CD14-positive monocyte (primary cell): ENCODE data around the gene OBSCN. TPM values are rescaled to one million over a fixed set of nuclear protein-coding genes. Genes with fewer than 3 reads are reported as not detected.

Experiments used
- DNase-seq, 3 donors: peaks; one replicate each; pipeline ENCODE4 v3.0.0-alpha.2; 2011 to 2022
- H2AFZ ChIP-seq: 2 replicates; pipeline ENCODE4 v1.6.0; 2012; ENCODE audit warnings: mild to moderate bottlenecking, low read depth, low read length, inconsistent platforms; ENCODE audit not compliant: insufficient read depth, poor library complexity, severe bottlenecking
- H3K27ac ChIP-seq, 2 donors: 1 replicate in 1 of 2; 2 replicates in 1 of 2; pipeline ENCODE4 v1.5.1; 2012 to 2013; ENCODE audit warnings: low read length in 2 of 2, control low read depth in 1 of 2, inconsistent platforms in 1 of 2, low read depth in 1 of 2, mild to moderate bottlenecking in 1 of 2
- H3K27me3 ChIP-seq, 2 donors: one replicate each; pipeline versions ENCODE4 v1.6.0 to v1.6.1; 2011 to 2013; ENCODE audit warnings: low read length in 2 of 2; ENCODE audit not compliant: control insufficient read depth in 2 of 2, insufficient read depth in 2 of 2
- H3K36me3 ChIP-seq, 2 donors: replicated peaks in 1 of 2; 1 replicate in 1 of 2; 2 replicates in 1 of 2; pipeline versions ENCODE4 v1.5.1 to v1.6.1; 2012 to 2013; ENCODE audit warnings: low read length in 2 of 2, control low read depth in 1 of 2, inconsistent platforms in 1 of 2, mild to moderate bottlenecking in 1 of 2; ENCODE audit not compliant: insufficient read depth in 2 of 2, control insufficient read depth in 1 of 2
- H3K4me1 ChIP-seq, 2 donors: 1 replicate in 1 of 2; 2 replicates in 1 of 2; pipeline versions ENCODE4 v1.5.1 to v1.6.1; 2012 to 2013; ENCODE audit warnings: low read length in 2 of 2, control low read depth in 1 of 2, inconsistent platforms in 1 of 2, mild to moderate bottlenecking in 1 of 2, moderate library complexity in 1 of 2; ENCODE audit not compliant: insufficient read depth in 2 of 2, control insufficient read depth in 1 of 2
- H3K4me2 ChIP-seq: replicated peaks from 2 replicates; pipeline ENCODE3; 2012; ENCODE audit warnings: low read length, moderate library complexity, mild to moderate bottlenecking; ENCODE audit not compliant: poor library complexity, severe bottlenecking; ENCODE audit errors: extremely low read depth
- H3K4me3 ChIP-seq, 3 experiments: fragments of 200-600 bp in 1 of 3; sonication (generic) in 1 of 3; replicated peaks in 1 of 3; 1 replicate in 2 of 3; 2 replicates in 1 of 3; pipeline ENCODE4 v1.5.1; 2011 to 2013; ENCODE audit warnings: low read length in 3 of 3, mild to moderate bottlenecking in 3 of 3, control low read depth in 2 of 3, low read depth in 2 of 3, inconsistent platforms in 1 of 3, moderate library complexity in 1 of 3
- H3K79me2 ChIP-seq: 2 replicates; pipeline ENCODE4 v1.6.0; 2012; ENCODE audit warnings: mild to moderate bottlenecking, control low read depth, inconsistent platforms, low read length, moderate library complexity; ENCODE audit not compliant: insufficient read depth
- H3K9ac ChIP-seq: 2 replicates; pipeline ENCODE4 v1.6.0; 2017; ENCODE audit warnings: low read length, mild to moderate bottlenecking; ENCODE audit not compliant: insufficient read depth, poor library complexity, severe bottlenecking
- H3K9me3 ChIP-seq, 2 donors: replicated peaks in 1 of 2; 1 replicate in 1 of 2; 2 replicates in 1 of 2; pipeline versions ENCODE4 v1.5.1 to v1.6.1; 2012 to 2013; ENCODE audit warnings: low read length in 2 of 2, control low read depth in 1 of 2; ENCODE audit not compliant: control insufficient read depth in 1 of 2, insufficient read depth in 1 of 2
- H4K20me1 ChIP-seq: 2 replicates; pipeline ENCODE4 v1.6.0; 2012; ENCODE audit warnings: mild to moderate bottlenecking, low read length, control low read depth, moderate library complexity; ENCODE audit not compliant: insufficient read depth
- H3K27ac Mint-ChIP-seq, 7 donors: one replicate each; pipeline ENCODE4 v1.8.0; 2020; ENCODE audit warnings: mild to moderate bottlenecking in 7 of 7, mixed read lengths in 7 of 7, moderate library complexity in 6 of 7, inconsistent platforms in 2 of 7
- H3K27me3 Mint-ChIP-seq, 3 donors: one replicate each; pipeline ENCODE4 v1.8.0; 2021 to 2022; ENCODE audit warnings: low read depth in 3 of 3, mild to moderate bottlenecking in 3 of 3, mixed read lengths in 3 of 3, moderate library complexity in 3 of 3, inconsistent platforms in 1 of 3
- H3K36me3 Mint-ChIP-seq, 2 donors: one replicate each; pipeline ENCODE4 v1.8.0; 2020; ENCODE audit warnings: mixed read lengths in 2 of 2, inconsistent platforms in 1 of 2, mild to moderate bottlenecking in 1 of 2
- H3K4me1 Mint-ChIP-seq: one replicate; pipeline ENCODE4 v1.8.0; 2020; ENCODE audit warnings: mild to moderate bottlenecking, mixed read lengths
- H3K4me3 Mint-ChIP-seq, 2 donors: one replicate each; pipeline ENCODE4 v1.8.0; 2020; ENCODE audit warnings: mild to moderate bottlenecking in 2 of 2, mixed read lengths in 2 of 2, moderate library complexity in 1 of 2
- H3K9me3 Mint-ChIP-seq, 7 donors: one replicate each; pipeline ENCODE4 v1.8.0; 2020 to 2022; ENCODE audit warnings: mixed read lengths in 7 of 7, mild to moderate bottlenecking in 6 of 7, moderate library complexity in 6 of 7, inconsistent platforms in 2 of 7
- WGBS: methylation state at CpG from one replicate; pipeline ENCODE4 v1.1.5; 2013; ENCODE audit warnings: missing lambda C conversion rate; ENCODE audit not compliant: insufficient coverage; 5-methylcytosine and 5-hydroxymethylcytosine counted together
- intact Hi-C, 2 donors: fragments of 100-400 bp; cut with micrococcal nuclease; formaldehyde crosslinking; loops; one replicate each; pipeline versions ENCODE4 v1.15.0 to v1.15.1; 2023
- polyA plus RNA-seq, 3 donors: library from polyadenylated mRNA; depleted of rRNA in 1 of 3; unstranded in 2 of 3; stranded (reverse) in 1 of 3; fragments of 300-500 nt in 2 of 3; fragments of >200 nt in 1 of 3; fragmentation: Illumina TruSeq in 2 of 3; gene quantifications; 1 replicate in 2 of 3; 2 replicates in 1 of 3; pipeline ENCODE4 v1.2.3, GENCODE V29; 2012 to 2021
- TF ChIP-seq, protein P1 (sequence below): fragments of 200-600 bp; IDR thresholded peaks from one replicate; pipeline ENCODE4 v1.8.0; 2022; ENCODE audit warnings: antibody characterized with exemption, mild to moderate bottlenecking

The OBSCN gene
- polyA plus RNA-seq, 3 donors: 0.57 to 1.5 (median 0.76) TPM

GRCh38 chr1:228323401-228323800 lies 115.6 kb downstream of the OBSCN start:
- Histone ChIP-seq H3K4me3 (no peak overlapping the region), H3K79me2 (no peaks in the 10 kb centered on the region), H3K36me3 (no peaks in the 10 kb centered on the region), H3K27ac (no peak overlapping the region), H4K20me1 (no peaks in the 10 kb centered on the region), H3K9ac (no peak overlapping the region), H2AFZ (no peak overlapping the region), H3K27me3 (no peaks in the 10 kb centered on the region), H3K9me3 (peaks cover 0 to 11% of the 10 kb centered on the region in 2 donors), H3K4me2 (no peak overlapping the region), H3K4me1 (no peaks in the 10 kb centered on the region)
- Mint-ChIP-seq H3K9me3 (peaks cover 0 to 9% (median 2%) of the 10 kb centered on the region in 7 donors), H3K36me3 (no peaks in the 10 kb centered on the region), H3K27me3 (peaks cover 0 to 4% (median 0%) of the 10 kb centered on the region in 3 donors), H3K4me3 (no peak overlapping the region), H3K27ac (no peak overlapping the region), H3K4me1 (no peaks in the 10 kb centered on the region)
- DNase-seq: no peak
- intact Hi-C loops: no loop called here
- TF ChIP-seq, protein P1, sequence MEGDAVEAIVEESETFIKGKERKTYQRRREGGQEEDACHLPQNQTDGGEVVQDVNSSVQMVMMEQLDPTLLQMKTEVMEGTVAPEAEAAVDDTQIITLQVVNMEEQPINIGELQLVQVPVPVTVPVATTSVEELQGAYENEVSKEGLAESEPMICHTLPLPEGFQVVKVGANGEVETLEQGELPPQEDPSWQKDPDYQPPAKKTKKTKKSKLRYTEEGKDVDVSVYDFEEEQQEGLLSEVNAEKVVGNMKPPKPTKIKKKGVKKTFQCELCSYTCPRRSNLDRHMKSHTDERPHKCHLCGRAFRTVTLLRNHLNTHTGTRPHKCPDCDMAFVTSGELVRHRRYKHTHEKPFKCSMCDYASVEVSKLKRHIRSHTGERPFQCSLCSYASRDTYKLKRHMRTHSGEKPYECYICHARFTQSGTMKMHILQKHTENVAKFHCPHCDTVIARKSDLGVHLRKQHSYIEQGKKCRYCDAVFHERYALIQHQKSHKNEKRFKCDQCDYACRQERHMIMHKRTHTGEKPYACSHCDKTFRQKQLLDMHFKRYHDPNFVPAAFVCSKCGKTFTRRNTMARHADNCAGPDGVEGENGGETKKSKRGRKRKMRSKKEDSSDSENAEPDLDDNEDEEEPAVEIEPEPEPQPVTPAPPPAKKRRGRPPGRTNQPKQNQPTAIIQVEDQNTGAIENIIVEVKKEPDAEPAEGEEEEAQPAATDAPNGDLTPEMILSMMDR: no peak
- WGBS: 95% methylated on average over 8 of the region's 9 CpGs

GRCh38 chr1:228325267-228325666 lies 117.4 kb downstream of the OBSCN start:
- Mint-ChIP-seq H3K9me3 (peaks cover 0 to 9% (median 2%) of the 10 kb centered on the region in 7 donors), H3K27me3 (peaks cover 0 to 4% (median 1%) of the 10 kb centered on the region in 3 donors), H3K4me3 (no peak overlapping the region), H3K4me1 (no peaks in the 10 kb centered on the region), H3K36me3 (no peaks in the 10 kb centered on the region), H3K27ac (no peak overlapping the region)
- no peaks in the 10 kb centered on the region for H4K20me1 ChIP-seq
- H3K4me3 ChIP-seq: no peak overlapping the region
- no peaks in the 10 kb centered on the region for H3K79me2 ChIP-seq
- H3K27me3 ChIP-seq: no peaks in the 10 kb centered on the region
- no peaks in the 10 kb centered on the region for H3K36me3 ChIP-seq
- intact Hi-C loops: no loop called here
- H3K9ac ChIP-seq: no peak overlapping the region
- WGBS: no CpG with 5 or more reads among the region's 1 CpG
- H3K4me2 ChIP-seq: no peak overlapping the region
- H3K27ac ChIP-seq: no peak overlapping the region
- TF ChIP-seq, protein P1: no peak
- no peak for DNase-seq
- peaks cover 0 to 11% of the 10 kb centered on the region in 2 donors for H3K9me3 ChIP-seq
- no peaks in the 10 kb centered on the region for H3K4me1 ChIP-seq
- H2AFZ ChIP-seq: no peak overlapping the region
